GM12891 (cell line): Measurements from ENCODE around the gene PTGFR. TPM values are rescaled to one million over a fixed set of nuclear protein-coding genes. Genes with fewer than 3 reads are reported as not detected.

ENCODE experiments used
- DNase-seq: peaks from one replicate; pipeline ENCODE4 v3.0.0; 2011; ENCODE audit warnings: low spot score; ENCODE audit not compliant: insufficient read length
- FAIRE-seq: peaks from 2 replicates; lab custom pipeline; 2011; peaks lifted over from hg19 to GRCh38; lab: Jason Lieb, UNC
- PAX5 ChIP-seq: IDR thresholded peaks from 2 replicates; pipeline ENCODE4 v1.6.1; 2011; ENCODE audit warnings: low read length, moderate library complexity, mild to moderate bottlenecking; ENCODE audit not compliant: insufficient read depth, severe bottlenecking
- POLR2A ChIP-seq: IDR thresholded peaks from 2 replicates; pipeline ENCODE4 v1.6.1; 2011; ENCODE audit warnings: low read depth, low read length, control low read depth
- POLR2AphosphoS5 ChIP-seq: IDR thresholded peaks from 2 replicates; pipeline ENCODE4 v1.6.1; 2011; ENCODE audit warnings: low read depth, low read length, control low read depth
- POU2F2 ChIP-seq: IDR thresholded peaks from 2 replicates; pipeline ENCODE4 v1.6.1; 2011; ENCODE audit warnings: low read depth, mild to moderate bottlenecking, control low read depth, low read length, moderate library complexity
- SPI1 ChIP-seq: IDR thresholded peaks from 2 replicates; pipeline ENCODE4 v1.6.1; 2011; ENCODE audit warnings: low read depth, low read length, control low read depth
- TAF1 ChIP-seq: IDR thresholded peaks from 2 replicates; pipeline ENCODE4 v1.6.1; 2011; ENCODE audit warnings: low read depth, low read length, control low read depth
- polyA plus RNA-seq: library from polyadenylated mRNA; unstranded; fragments of >200 nt; gene quantifications from one replicate; pipeline ENCODE4 v1.2.1, GENCODE V29; 2012; ENCODE audit warnings: low read depth, missing spikeins, inconsistent platforms; ENCODE audit not compliant: missing spikeins

PTGFR gene, protein sequence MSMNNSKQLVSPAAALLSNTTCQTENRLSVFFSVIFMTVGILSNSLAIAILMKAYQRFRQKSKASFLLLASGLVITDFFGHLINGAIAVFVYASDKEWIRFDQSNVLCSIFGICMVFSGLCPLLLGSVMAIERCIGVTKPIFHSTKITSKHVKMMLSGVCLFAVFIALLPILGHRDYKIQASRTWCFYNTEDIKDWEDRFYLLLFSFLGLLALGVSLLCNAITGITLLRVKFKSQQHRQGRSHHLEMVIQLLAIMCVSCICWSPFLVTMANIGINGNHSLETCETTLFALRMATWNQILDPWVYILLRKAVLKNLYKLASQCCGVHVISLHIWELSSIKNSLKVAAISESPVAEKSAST
- not detected for polyA plus RNA-seq

- TF ChIP-seq SPI1 = no peak
- no peak for TF ChIP-seq POU2F2
- no peak for FAIRE-seq
- no peak for DNase-seq
These were observed at the start of gene PTGFR for GRCh38 chr1:78490861-78491450. TSS of gene PTGFR (plus strand) at chr1:78490974. CDS start at chr1:78492744, 1,770 bp downstream.

GRCh38 chr1:78441921-78442320, 48.9 kb upstream of the PTGFR start:
- FAIRE-seq (no peak), DNase-seq (no peak)
- TF ChIP-seq SPI1 (no peak), POU2F2 (no peak), PAX5 (no peak), TAF1 (no peak), POLR2AphosphoS5 (no peak)

DNA sequence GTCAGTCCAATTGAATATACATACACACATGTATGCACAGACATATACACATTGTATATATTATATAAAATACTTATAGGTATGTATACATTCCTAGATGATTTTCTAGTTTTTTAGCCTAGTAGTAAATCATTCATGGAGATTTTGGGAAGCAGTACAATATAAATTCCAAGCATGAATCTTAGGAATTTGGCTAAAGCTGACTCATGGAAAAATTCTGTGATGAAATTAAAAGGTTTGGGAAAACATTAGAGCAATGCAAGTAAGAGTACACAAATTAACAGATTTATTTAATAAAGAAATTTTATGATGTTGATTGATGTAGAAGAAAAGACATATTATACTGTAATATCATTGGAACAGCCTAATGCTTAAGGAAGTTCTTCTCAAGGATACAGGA, 43.7 kb upstream of the PTGFR start:
- no peak for DNase-seq
- no peak for TF ChIP-seq POLR2A
- TF ChIP-seq POLR2AphosphoS5 = no peak
- TF ChIP-seq POU2F2 = no peak
- TF ChIP-seq TAF1 = no peak
- TF ChIP-seq PAX5 = no peak
- TF ChIP-seq SPI1 = no peak
- no peak for FAIRE-seq

DNA sequence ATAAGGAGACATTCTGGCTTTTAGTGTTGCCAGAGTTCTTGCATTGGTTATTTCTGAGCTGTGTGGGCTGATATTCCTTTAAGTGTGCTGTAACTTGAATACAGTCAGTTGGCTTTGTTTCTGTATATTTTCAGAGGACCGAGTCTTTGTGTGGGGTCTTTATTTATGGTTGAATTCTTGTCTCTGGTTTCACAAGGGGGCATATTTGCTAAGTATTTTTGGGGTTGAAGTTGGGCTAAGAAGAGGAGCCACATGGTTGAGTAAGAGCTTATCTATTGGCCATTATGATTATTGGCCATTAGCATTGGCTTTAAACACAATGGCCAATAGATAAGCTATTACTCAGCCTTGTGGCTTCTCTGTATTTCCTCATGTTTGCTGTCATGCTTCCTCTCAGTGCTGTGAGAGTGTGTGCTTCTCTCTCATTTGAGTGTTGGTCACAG, 26.3 kb upstream of the PTGFR start:
- DNase-seq (no peak), FAIRE-seq (no peak)
- TF ChIP-seq POU2F2 (no peak), POLR2AphosphoS5 (no peak), TAF1 (no peak), SPI1 (no peak), PAX5 (no peak), POLR2A (no peak)

- no peak for FAIRE-seq
- TF ChIP-seq POLR2AphosphoS5 (no peak), TAF1 (no peak), POU2F2 (no peak), PAX5 (no peak), SPI1 (no peak), POLR2A (no peak)
- no peak for DNase-seq
These were observed 25.6 kb upstream of the PTGFR start for GRCh38 chr1:78465143-78465542.

DNA sequence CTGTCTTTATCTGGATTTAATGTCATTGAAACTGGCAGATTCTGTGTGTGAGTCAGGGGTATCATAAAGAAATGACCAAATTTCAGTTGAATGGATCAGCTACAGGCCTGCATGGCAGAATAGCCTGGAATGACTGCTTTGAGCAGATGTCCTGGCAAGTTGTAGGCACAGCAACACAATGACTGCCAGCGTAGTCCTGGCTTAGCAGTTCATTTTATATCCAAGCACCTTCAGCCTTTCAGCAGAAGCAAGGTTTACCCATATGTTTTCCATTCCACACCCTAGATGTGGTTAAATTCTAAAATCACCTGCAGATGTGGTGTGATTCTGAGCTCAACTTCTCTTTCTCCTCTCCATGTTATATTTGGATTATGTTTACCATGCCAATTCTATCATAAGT, 22.3 kb upstream of the PTGFR start:
- DNase-seq (no peak), FAIRE-seq (no peak)
- TF ChIP-seq POLR2A (no peak), POLR2AphosphoS5 (no peak), PAX5 (no peak), SPI1 (no peak), TAF1 (no peak), POU2F2 (no peak)

DNA sequence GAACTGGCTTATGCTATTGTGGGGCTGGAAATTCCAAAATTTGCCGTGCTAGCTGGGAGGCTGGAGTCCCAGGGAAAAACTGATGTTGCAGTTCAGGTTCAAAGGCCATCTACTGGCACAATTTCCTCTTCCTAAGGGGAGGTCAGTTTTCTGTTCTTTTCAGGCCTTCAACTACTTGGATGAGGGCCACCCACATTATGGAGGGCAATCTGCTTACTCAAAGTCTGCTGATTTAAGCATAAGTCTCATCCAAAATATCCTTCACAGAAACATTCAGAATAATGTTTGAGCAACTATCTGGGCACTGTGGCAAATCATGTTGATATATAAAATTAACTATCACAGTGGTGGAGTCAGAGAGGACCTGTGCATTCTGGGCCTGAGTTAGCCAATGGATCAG, 21.2 kb upstream of the PTGFR start:
- FAIRE-seq (no peak), DNase-seq (no peak)
- TF ChIP-seq SPI1 = no peak
- TF ChIP-seq POU2F2 = no peak
- TF ChIP-seq POLR2AphosphoS5 = no peak
- no peak for TF ChIP-seq POLR2A
- TF ChIP-seq TAF1 = no peak
- no peak for TF ChIP-seq PAX5

GRCh38 chr1:78471890-78472620, 18.7 kb upstream of the PTGFR start:
- TF ChIP-seq POU2F2 = no peak
- no peak for TF ChIP-seq SPI1
- no peak for TF ChIP-seq POLR2AphosphoS5
- no peak for TF ChIP-seq POLR2A
- no peak for TF ChIP-seq PAX5
- no peak for TF ChIP-seq TAF1
- no peak for FAIRE-seq
- DNase-seq = no peak

DNA sequence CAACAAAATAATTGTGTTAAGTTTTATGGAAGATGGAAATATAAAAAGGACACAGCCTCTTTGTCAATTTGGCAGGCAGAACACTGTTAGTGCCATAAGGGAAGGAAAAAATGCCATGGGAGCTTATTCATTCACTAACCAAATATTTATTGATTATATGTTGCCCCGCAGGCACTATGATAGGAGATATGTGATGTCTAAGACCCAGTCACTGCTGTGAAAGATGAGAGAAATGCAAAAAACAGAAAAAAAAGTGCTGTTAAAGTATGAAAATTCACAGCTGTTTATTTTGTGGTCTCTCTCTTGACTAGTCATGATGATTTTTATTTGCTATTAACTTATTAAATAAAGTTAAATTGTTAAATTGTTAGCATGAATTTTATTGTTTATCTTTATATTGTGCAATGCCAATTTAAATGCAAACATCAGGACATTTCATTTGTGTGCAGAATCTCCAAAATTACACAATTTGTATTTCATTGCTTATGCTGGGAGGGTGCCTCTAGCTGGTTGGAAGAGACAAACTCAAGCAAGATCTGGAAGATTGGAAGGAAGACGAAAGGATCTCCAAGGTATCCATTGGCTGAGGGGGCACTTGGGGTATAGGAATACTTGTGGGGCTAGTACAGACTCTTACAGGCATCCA, 17.8 kb upstream of the PTGFR start:
- DNase-seq (no peak), FAIRE-seq (no peak)
- no peak for TF ChIP-seq POLR2A
- TF ChIP-seq SPI1 = no peak
- TF ChIP-seq POLR2AphosphoS5 = no peak
- TF ChIP-seq PAX5 = no peak
- no peak for TF ChIP-seq TAF1
- no peak for TF ChIP-seq POU2F2

DNA sequence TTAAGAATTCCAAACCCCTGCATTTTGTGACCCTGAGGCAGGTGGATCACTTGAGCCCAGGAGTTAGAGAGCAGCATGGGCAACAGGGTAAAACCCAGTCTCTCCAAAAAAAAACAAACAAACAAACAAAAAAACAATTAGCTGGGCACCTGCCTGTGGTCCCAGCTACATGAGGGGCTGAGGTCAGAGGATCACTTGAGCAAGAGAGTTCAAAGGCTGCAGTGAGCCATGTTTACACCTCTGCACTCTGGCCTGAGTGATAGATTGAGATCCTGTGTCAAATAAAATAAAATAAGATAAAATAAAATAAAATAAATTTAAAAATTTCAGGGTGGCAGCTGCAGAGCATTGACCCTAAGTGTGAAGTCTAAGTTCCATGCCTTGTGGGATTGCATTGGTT, 16.7 kb upstream of the PTGFR start:
- TF ChIP-seq SPI1 = no peak
- TF ChIP-seq POU2F2 = no peak

More for the DNA sequence above, 16.7 kb upstream of the PTGFR start:
- FAIRE-seq (no peak), DNase-seq (no peak)
